ENCODE results near the gene FHIP1A.
A peak's percentile ranks its signal among the peaks of the same experiment; 100 is the strongest.
"Not testable (repeated sequence)": the region's sequence is repeated elsewhere in the genome, so short reads cannot be mapped to it uniquely, and the experiment has no call there.

FHIP1A gene

DNA sequence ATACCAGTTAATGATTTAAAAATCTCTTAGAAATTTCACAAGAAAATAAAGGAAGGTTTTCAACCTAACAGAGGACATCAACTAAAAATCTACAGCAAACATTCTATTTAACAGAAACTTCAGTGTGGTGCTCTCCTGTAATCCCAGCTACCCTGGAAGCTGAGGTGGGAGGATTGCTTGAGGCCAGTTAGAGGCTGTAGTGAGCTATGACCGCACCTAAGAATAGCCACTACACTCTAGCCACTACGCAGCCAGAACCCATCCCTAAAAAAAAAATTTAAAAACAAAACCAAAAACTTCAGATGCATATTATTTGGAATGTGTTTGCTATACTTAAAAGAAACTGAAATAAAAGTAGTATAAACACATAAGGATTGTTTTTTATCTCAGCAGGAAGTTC lies 7.2 kb upstream of the FHIP1A start:
- Histone ChIP-seq H3K4me3 (replicated peaks; ENCODE audit: insufficient read depth, low read length) (no peak overlapping the region), H3K27me3 (ENCODE audit: insufficient read depth, poor library complexity, severe bottlenecking) (no peaks in the 10 kb centered on the region), H3K27ac (replicated peaks) (no peak overlapping the region)
- TF ChIP-seq, protein P1, sequence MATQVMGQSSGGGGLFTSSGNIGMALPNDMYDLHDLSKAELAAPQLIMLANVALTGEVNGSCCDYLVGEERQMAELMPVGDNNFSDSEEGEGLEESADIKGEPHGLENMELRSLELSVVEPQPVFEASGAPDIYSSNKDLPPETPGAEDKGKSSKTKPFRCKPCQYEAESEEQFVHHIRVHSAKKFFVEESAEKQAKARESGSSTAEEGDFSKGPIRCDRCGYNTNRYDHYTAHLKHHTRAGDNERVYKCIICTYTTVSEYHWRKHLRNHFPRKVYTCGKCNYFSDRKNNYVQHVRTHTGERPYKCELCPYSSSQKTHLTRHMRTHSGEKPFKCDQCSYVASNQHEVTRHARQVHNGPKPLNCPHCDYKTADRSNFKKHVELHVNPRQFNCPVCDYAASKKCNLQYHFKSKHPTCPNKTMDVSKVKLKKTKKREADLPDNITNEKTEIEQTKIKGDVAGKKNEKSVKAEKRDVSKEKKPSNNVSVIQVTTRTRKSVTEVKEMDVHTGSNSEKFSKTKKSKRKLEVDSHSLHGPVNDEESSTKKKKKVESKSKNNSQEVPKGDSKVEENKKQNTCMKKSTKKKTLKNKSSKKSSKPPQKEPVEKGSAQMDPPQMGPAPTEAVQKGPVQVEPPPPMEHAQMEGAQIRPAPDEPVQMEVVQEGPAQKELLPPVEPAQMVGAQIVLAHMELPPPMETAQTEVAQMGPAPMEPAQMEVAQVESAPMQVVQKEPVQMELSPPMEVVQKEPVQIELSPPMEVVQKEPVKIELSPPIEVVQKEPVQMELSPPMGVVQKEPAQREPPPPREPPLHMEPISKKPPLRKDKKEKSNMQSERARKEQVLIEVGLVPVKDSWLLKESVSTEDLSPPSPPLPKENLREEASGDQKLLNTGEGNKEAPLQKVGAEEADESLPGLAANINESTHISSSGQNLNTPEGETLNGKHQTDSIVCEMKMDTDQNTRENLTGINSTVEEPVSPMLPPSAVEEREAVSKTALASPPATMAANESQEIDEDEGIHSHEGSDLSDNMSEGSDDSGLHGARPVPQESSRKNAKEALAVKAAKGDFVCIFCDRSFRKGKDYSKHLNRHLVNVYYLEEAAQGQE (IDR thresholded peaks at IDR 0.05; ENCODE audit: insufficient replicate concordance, low read depth): no peak
- no peak for TF ChIP-seq GABPA (IDR thresholded peaks at IDR 0.05; ENCODE audit: low read depth)
- TF ChIP-seq CTCF (IDR thresholded peaks at IDR 0.05; ENCODE audit: insufficient read depth, low read length): no peak
- no peak for TF ChIP-seq SPI1 (IDR thresholded peaks at IDR 0.05; ENCODE audit: borderline replicate concordance, low read depth)
- TF ChIP-seq POLR2AphosphoS5 (IDR thresholded peaks at IDR 0.05; ENCODE audit: low read depth): no peak
- no peak for DNase-seq (ENCODE audit: low read depth in 1 of 2, low spot score in 1 of 2)

DNA sequence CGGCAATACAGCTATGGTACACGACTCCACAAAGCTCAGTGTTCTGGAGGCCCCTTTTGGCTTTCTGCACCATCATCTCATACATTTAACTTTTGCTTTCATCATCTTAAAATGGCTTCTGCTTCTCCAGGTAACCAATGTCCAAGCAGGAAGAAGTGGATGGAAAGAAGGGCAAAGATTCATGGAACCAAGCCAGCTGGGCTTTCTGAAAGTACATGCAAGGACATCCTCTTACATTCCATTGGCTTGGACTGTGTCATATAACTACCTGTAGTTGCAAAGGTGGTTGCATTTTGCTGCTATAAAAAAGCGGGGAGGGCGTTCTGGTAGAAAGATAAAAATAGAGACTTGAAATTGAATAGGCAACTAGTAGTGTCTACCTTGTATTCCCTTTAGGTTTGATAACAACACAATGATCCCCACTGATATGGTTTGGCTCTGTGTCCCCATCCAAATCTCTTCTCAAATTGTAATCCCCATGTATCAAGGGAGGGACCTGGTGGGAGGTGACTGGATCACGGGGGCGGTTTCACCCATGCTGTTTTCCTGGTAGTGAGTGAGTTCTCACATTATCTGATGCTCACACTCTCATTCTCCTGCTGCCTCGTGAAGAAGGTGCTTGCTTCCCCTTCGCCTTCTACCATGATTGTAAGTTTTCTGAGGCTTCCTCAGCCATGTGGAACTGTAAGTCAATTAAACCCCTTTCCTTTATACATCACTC lies 6.7 kb upstream of the FHIP1A start:
- H3K27ac ChIP-seq (replicated peaks): no peak overlapping the region
- TF ChIP-seq CTCF (IDR thresholded peaks at IDR 0.05; ENCODE audit: insufficient read depth, low read length) (no peak), POLR2AphosphoS5 (IDR thresholded peaks at IDR 0.05; ENCODE audit: low read depth) (no peak), SPI1 (IDR thresholded peaks at IDR 0.05; ENCODE audit: borderline replicate concordance, low read depth) (no peak), GABPA (IDR thresholded peaks at IDR 0.05; ENCODE audit: low read depth) (no peak)
- TF ChIP-seq, protein P1 (IDR thresholded peaks at IDR 0.05; ENCODE audit: insufficient replicate concordance, low read depth): no peak
- DNase-seq (ENCODE audit: low read depth in 1 of 2, low spot score in 1 of 2): no peak
- H3K27me3 ChIP-seq (ENCODE audit: insufficient read depth, poor library complexity, severe bottlenecking): no peaks in the 10 kb centered on the region
- H3K4me3 ChIP-seq (replicated peaks; ENCODE audit: insufficient read depth, low read length): no peak overlapping the region

GRCh38 chr4:151403656-151404055 lies 5.3 kb upstream of the FHIP1A start:
- H3K4me3 ChIP-seq (replicated peaks; ENCODE audit: insufficient read depth, low read length): no peak overlapping the region
- H3K27ac ChIP-seq (replicated peaks): no peak overlapping the region
- peak; percentile 98 for TF ChIP-seq SPI1 (IDR thresholded peaks at IDR 0.05; ENCODE audit: borderline replicate concordance, low read depth)
- TF ChIP-seq CTCF (IDR thresholded peaks at IDR 0.05; ENCODE audit: insufficient read depth, low read length): no peak
- peak; percentile 51 to 52 for DNase-seq (ENCODE audit: low read depth in 1 of 2, low spot score in 1 of 2)
- no peaks in the 10 kb centered on the region for H3K27me3 ChIP-seq (ENCODE audit: insufficient read depth, poor library complexity, severe bottlenecking)

DNA sequence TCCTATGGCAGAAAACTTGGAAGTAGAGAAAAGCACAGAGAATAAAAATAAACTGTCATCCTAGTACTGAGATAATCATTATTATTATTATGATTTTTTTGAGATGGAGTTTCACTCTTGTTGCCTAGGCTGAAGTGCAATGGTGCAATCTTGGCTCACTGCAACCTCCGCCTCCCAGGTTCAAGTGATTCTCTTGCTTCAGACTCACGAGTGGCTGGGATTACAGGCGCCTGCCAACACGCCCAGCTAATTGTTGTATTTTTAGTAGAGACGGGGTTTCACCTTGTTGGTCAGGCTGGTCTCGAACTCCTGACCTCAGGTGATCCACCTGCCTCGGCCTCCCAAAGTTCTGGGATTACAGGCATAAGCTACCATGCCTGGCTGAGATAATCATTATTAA lies 4.2 kb upstream of the FHIP1A start:
- not testable (repeated sequence) for H3K27me3 ChIP-seq (ENCODE audit: insufficient read depth, poor library complexity, severe bottlenecking); H3K4me3 ChIP-seq (replicated peaks; ENCODE audit: insufficient read depth, low read length); DNase-seq (ENCODE audit: low read depth in 1 of 2, low spot score in 1 of 2); H3K27ac ChIP-seq (replicated peaks)

Measured in HL-60 (cell line).